ENCODE measurements around the gene EVA1A.

Gene EVA1A

GRCh38 chr2:75528221-75528977 is 32.3 kb downstream of the EVA1A start:
- H3K4me3 ChIP-seq (ENCODE audit: low read length), result no peak overlapping the region
- no peaks in the 10 kb centered on the region for H3K9me3 ChIP-seq (replicated peaks; ENCODE audit: low read length)
- peaks cover 22% of the 10 kb centered on the region for H3K4me1 ChIP-seq (ENCODE audit: control insufficient read depth, insufficient read depth, low read length)
- H3K27me3 ChIP-seq (ENCODE audit: control insufficient read depth, insufficient read depth, low read length), result no peaks in the 10 kb centered on the region
- no peak overlapping the region for H3K9ac ChIP-seq (ENCODE audit: low read depth, low read length)
- H3K4me2 ChIP-seq (ENCODE audit: low read length), result no peak overlapping the region
- no peaks in the 10 kb centered on the region for H3K36me3 ChIP-seq (ENCODE audit: insufficient read depth, low read length)

- H3K9me3 ChIP-seq (replicated peaks; ENCODE audit: low read length), result no peaks in the 10 kb centered on the region
- peaks cover 25% of the 10 kb centered on the region for H3K4me1 ChIP-seq (ENCODE audit: control insufficient read depth, insufficient read depth, low read length)
- no peaks in the 10 kb centered on the region for H3K27me3 ChIP-seq (ENCODE audit: control insufficient read depth, insufficient read depth, low read length)
- H3K4me2 ChIP-seq (ENCODE audit: low read length), result no peak overlapping the region
- H3K9ac ChIP-seq (ENCODE audit: low read depth, low read length), result no peak overlapping the region
- no peaks in the 10 kb centered on the region for H3K36me3 ChIP-seq (ENCODE audit: insufficient read depth, low read length)
- H3K4me3 ChIP-seq (ENCODE audit: low read length), result no peak overlapping the region
Observed at GRCh38 chr2:75527676-75528075, 33.1 kb downstream of the EVA1A start.

- Histone ChIP-seq H3K27me3 (ENCODE audit: control insufficient read depth, insufficient read depth, low read length) (no peaks in the 10 kb centered on the region), H3K4me2 (ENCODE audit: low read length) (no peak overlapping the region), H3K4me1 (ENCODE audit: control insufficient read depth, insufficient read depth, low read length) (peaks cover 25% of the 10 kb centered on the region), H3K36me3 (ENCODE audit: insufficient read depth, low read length) (no peaks in the 10 kb centered on the region), H3K9ac (ENCODE audit: low read depth, low read length) (no peak overlapping the region), H3K4me3 (ENCODE audit: low read length) (no peak overlapping the region), H3K9me3 (replicated peaks; ENCODE audit: low read length) (no peaks in the 10 kb centered on the region)
Observed at GRCh38 chr2:75526842-75527241, 33.9 kb downstream of the EVA1A start.

- Histone ChIP-seq H3K27me3 (ENCODE audit: control insufficient read depth, insufficient read depth, low read length) (no peaks in the 10 kb centered on the region), H3K4me3 (ENCODE audit: low read length) (no peak overlapping the region), H3K9me3 (replicated peaks; ENCODE audit: low read length) (no peaks in the 10 kb centered on the region), H3K36me3 (ENCODE audit: insufficient read depth, low read length) (peaks cover 7% of the 10 kb centered on the region), H3K4me1 (ENCODE audit: control insufficient read depth, insufficient read depth, low read length) (peaks cover 25% of the 10 kb centered on the region), H3K9ac (ENCODE audit: low read depth, low read length) (no peak overlapping the region), H3K4me2 (ENCODE audit: low read length) (no peak overlapping the region)
Observed at GRCh38 chr2:75525434-75526310, 35.1 kb downstream of the EVA1A start.

DNA sequence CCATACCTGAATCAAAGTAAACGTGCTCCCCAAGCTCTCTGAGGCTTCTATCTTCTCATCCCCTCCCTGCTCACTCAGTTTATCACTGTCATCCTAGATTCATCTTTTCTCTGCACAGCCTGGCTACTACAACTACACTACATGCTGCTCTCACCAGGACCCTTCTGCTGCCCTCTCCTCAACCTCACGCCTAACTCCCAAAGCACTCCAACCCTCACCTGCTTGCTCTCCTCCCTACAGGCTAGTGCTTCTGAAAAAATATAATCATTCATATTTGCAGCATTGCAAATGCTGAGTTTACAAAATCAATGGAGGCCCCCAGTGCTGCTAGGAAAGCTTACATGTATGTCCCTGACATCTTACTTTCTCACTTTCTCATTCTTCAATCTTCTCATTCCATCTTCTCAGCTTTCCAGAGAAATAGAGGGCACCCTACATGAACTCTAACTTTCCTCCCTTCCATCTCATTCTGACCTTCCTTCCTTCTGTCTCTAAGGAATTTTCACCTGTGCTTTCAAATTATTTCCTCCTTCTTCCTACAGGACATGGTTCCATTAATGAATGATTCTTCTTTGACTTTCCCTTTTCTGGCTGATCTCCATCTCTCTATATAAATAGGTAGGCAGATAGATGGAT is 36.3 kb downstream of the EVA1A start:
- H3K9ac ChIP-seq (ENCODE audit: low read depth, low read length), result no peak overlapping the region
- peaks cover 7% of the 10 kb centered on the region for H3K36me3 ChIP-seq (ENCODE audit: insufficient read depth, low read length)
- H3K27me3 ChIP-seq (ENCODE audit: control insufficient read depth, insufficient read depth, low read length), result no peaks in the 10 kb centered on the region
- no peak overlapping the region for H3K4me2 ChIP-seq (ENCODE audit: low read length)
- H3K9me3 ChIP-seq (replicated peaks; ENCODE audit: low read length), result no peaks in the 10 kb centered on the region
- H3K4me1 ChIP-seq (ENCODE audit: control insufficient read depth, insufficient read depth, low read length), result peaks cover 25% of the 10 kb centered on the region
- H3K4me3 ChIP-seq (ENCODE audit: low read length), result no peak overlapping the region

DNA sequence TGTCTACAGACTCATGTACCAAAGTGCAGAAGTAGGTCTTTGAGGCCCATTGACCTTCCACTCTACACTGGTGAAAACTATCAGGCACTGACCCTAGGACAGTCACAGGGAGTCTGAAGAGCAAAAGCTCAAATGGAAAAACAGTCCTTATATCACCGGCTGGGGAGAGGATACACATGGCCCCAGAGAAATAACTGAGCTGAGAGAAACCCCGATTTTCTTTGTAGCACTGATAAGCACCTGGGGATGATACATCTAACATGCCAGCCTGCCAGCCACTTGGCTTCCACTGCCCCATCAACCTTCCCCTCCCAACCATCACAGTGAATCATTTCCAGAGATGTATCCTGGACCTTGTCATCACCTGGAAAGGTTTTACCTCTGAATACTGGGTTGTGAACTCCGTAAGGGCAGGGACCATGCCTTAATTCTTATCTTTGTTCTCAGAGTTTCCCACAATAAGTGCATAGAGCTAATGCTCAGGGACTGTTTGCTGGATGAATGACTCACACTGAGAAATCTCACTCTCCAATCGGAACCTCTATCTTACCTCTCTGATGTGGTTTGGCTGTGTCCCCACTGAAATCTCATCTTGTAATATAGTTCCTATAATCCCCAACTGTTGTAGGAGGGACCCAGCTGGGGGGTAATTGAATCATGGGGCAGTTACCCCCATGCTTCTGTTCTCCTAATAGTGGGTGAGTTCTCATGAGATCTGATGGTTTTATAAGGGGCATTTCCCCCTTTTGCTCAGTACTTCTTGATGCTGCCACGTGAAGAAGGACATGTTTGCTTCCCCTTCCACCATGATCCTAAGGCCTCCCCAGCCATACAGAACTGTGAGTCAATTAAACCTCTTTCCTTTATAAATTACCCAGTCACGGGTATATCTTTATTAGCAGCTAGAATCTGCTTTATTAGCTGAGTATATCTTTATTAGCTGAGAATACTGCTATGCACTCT is 37.1 kb downstream of the EVA1A start:
- Histone ChIP-seq H3K4me1 (ENCODE audit: control insufficient read depth, insufficient read depth, low read length) (peaks cover 25% of the 10 kb centered on the region), H3K27me3 (ENCODE audit: control insufficient read depth, insufficient read depth, low read length) (no peaks in the 10 kb centered on the region)

GRCh38 chr2:75522543-75523312 is 38.0 kb downstream of the EVA1A start:
- peaks cover 19% of the 10 kb centered on the region for H3K4me1 ChIP-seq (ENCODE audit: control insufficient read depth, insufficient read depth, low read length)
- H3K36me3 ChIP-seq (ENCODE audit: insufficient read depth, low read length), result peaks cover 19% of the 10 kb centered on the region
- no peak overlapping the region for H3K4me3 ChIP-seq (ENCODE audit: low read length)
- H3K9ac ChIP-seq (ENCODE audit: low read depth, low read length), result no peak overlapping the region
- no peaks in the 10 kb centered on the region for H3K27me3 ChIP-seq (ENCODE audit: control insufficient read depth, insufficient read depth, low read length)
- H3K9me3 ChIP-seq (replicated peaks; ENCODE audit: low read length), result no peaks in the 10 kb centered on the region
- H3K4me2 ChIP-seq (ENCODE audit: low read length), result no peak overlapping the region

More for the DNA sequence above, 37.1 kb downstream of the EVA1A start:
- no peaks in the 10 kb centered on the region for H3K9me3 ChIP-seq (replicated peaks; ENCODE audit: low read length)
- H3K4me2 ChIP-seq (ENCODE audit: low read length), result no peak overlapping the region
- peaks cover 12% of the 10 kb centered on the region for H3K36me3 ChIP-seq (ENCODE audit: insufficient read depth, low read length)
- no peak overlapping the region for H3K9ac ChIP-seq (ENCODE audit: low read depth, low read length)
- no peak overlapping the region for H3K4me3 ChIP-seq (ENCODE audit: low read length)

DNA sequence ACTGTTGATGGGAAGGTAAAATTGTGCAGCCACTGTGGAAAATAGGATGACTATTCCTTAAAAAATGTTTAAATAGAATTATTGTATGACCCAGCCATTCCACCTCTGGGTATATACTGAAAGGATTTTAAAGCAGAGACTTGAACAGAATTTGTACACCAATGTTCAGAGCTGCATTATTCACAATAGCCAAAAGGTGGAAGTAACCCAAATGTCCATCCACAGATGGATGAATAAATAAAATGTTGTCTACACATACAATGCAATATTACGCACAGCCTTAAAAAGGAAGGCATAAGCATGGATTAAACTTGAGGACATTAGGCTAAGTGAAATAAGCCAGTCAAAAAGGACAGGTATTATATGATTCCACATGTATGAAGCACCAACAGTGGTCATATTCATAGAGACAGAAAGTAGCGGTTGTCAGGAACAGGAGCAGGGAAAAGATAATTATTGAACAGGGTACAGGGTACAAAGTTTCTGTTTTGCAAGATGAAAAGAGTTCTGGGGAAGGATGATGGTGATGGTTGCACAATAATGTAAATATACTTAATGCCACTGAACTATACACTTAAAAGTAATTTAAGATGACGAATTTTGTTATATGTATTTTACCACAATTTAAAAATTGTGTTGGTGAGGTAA is 39.4 kb downstream of the EVA1A start:
- Histone ChIP-seq H3K9ac (ENCODE audit: low read depth, low read length) (no peak overlapping the region), H3K27me3 (ENCODE audit: control insufficient read depth, insufficient read depth, low read length) (no peaks in the 10 kb centered on the region), H3K4me1 (ENCODE audit: control insufficient read depth, insufficient read depth, low read length) (peaks cover 17% of the 10 kb centered on the region), H3K9me3 (replicated peaks; ENCODE audit: low read length) (no peaks in the 10 kb centered on the region), H3K4me3 (ENCODE audit: low read length) (no peak overlapping the region), H3K4me2 (ENCODE audit: low read length) (no peak overlapping the region), H3K36me3 (ENCODE audit: insufficient read depth, low read length) (peaks cover 33% of the 10 kb centered on the region)

DNA sequence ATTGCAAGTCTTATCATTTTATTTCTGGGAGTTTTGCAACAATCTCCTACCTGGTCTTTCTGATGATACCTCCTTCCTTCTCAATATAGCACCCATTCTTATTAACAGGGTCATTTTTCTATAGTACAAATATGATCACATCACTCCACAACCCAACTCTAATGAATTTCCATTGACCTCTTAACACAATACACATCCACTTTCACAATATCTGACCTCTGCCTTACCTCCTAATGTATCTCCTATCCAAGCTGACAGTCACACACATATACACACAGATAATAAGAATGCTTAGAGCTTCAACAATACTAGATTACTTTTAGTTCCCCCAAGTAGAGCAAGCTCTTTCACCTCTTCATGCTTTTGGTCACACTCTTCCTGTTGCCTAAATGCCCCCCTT is 40.9 kb downstream of the EVA1A start:
- no peak overlapping the region for H3K4me3 ChIP-seq (ENCODE audit: low read length)

More for the DNA sequence above, 40.9 kb downstream of the EVA1A start:
- H3K4me2 ChIP-seq (ENCODE audit: low read length), result no peak overlapping the region
- peaks cover 10% of the 10 kb centered on the region for H3K4me1 ChIP-seq (ENCODE audit: control insufficient read depth, insufficient read depth, low read length)
- no peaks in the 10 kb centered on the region for H3K9me3 ChIP-seq (replicated peaks; ENCODE audit: low read length)
- H3K36me3 ChIP-seq (ENCODE audit: insufficient read depth, low read length), result peaks cover 41% of the 10 kb centered on the region
- H3K27me3 ChIP-seq (ENCODE audit: control insufficient read depth, insufficient read depth, low read length), result no peaks in the 10 kb centered on the region
- H3K9ac ChIP-seq (ENCODE audit: low read depth, low read length), result no peak overlapping the region

Measured in skeletal muscle satellite cell (primary cell).